Neural progenitor cell (in vitro differentiated cells): ENCODE measurements around the gene EHMT1. TPM values are rescaled to one million over a fixed set of nuclear protein-coding genes. Genes with fewer than 3 reads are reported as not detected.

Source experiments
- DNase-seq: peaks from one replicate; pipeline ENCODE4 v3.0.0-alpha.2; 2016; ENCODE audit warnings: low spot score
- H2AFZ ChIP-seq: fragments of 200-600 bp; sonication (generic); replicated peaks from 2 replicates; pipeline ENCODE4 v1.6.1; 2016; ENCODE audit warnings: antibody characterized with exemption
- H3F3A ChIP-seq: fragments of 200-600 bp; sonication (generic); 2 replicates; pipeline ENCODE4 v1.6.1; 2016; ENCODE audit warnings: antibody characterized with exemption, low read depth
- H3K27ac ChIP-seq: fragments of 200-600 bp; sonication (generic); 2 replicates; pipeline ENCODE4 v1.5.1; 2016; ENCODE audit warnings: mild to moderate bottlenecking
- H3K27me3 ChIP-seq: fragments of 200-600 bp; sonication (generic); 2 replicates; pipeline ENCODE4 v1.6.1; 2016; ENCODE audit warnings: mild to moderate bottlenecking, moderate library complexity
- H3K36me3 ChIP-seq: fragments of 200-600 bp; sonication (generic); 2 replicates; pipeline ENCODE4 v1.5.1; 2016
- H3K4me1 ChIP-seq: fragments of 200-600 bp; sonication (generic); 2 replicates; pipeline ENCODE4 v1.6.1; 2016; ENCODE audit warnings: mixed run types
- H3K4me2 ChIP-seq: fragments of 200-600 bp; sonication (generic); 2 replicates; pipeline ENCODE4 v1.6.1; 2016
- H3K4me3 ChIP-seq: fragments of 200-600 bp; sonication (generic); 2 replicates; pipeline ENCODE4 v1.5.1; 2016
- H3K79me2 ChIP-seq: fragments of 200-600 bp; sonication (generic); 2 replicates; pipeline ENCODE4 v1.6.1; 2016; ENCODE audit warnings: low read depth
- H3K9ac ChIP-seq: fragments of 200-600 bp; sonication (generic); 2 replicates; pipeline ENCODE4 v1.6.1; 2016
- H3K9me3 ChIP-seq: fragments of 200-600 bp; sonication (generic); 2 replicates; pipeline ENCODE4 v1.5.1; 2016; ENCODE audit warnings: low read depth
- H4K20me1 ChIP-seq: fragments of 200-600 bp; sonication (generic); 2 replicates; pipeline ENCODE4 v1.6.1; 2016; ENCODE audit warnings: low read depth
- H3K27ac Mint-ChIP-seq: 3 replicates; pipeline ENCODE4 v1.8.0; 2021; ENCODE audit warnings: mixed read lengths
- H3K27me3 Mint-ChIP-seq: 2 replicates; pipeline ENCODE4 v1.8.0; 2022; ENCODE audit warnings: low read depth, mild to moderate bottlenecking, inconsistent platforms, moderate library complexity, mixed read lengths; ENCODE audit not compliant: insufficient read depth
- H3K36me3 Mint-ChIP-seq: 3 replicates; pipeline ENCODE4 v1.8.0; 2021; ENCODE audit warnings: mixed read lengths
- H3K4me1 Mint-ChIP-seq: 3 replicates; pipeline ENCODE4 v1.8.0; 2021; ENCODE audit warnings: mixed read lengths
- H3K4me3 Mint-ChIP-seq: 3 replicates; pipeline ENCODE4 v1.8.0; 2021; ENCODE audit warnings: mild to moderate bottlenecking, moderate library complexity, mixed read lengths
- H3K9me3 Mint-ChIP-seq: 3 replicates; pipeline ENCODE4 v1.8.0; 2020; ENCODE audit warnings: mixed read lengths
- EZH2 ChIP-seq: fragments of 200-600 bp; sonication (generic); IDR thresholded peaks from 2 replicates; pipeline ENCODE4 v1.6.1; 2017; ENCODE audit warnings: antibody characterized with exemption, mild to moderate bottlenecking, moderate library complexity
- EZH2phosphoT487 ChIP-seq: fragments of 200-600 bp; sonication (generic); IDR thresholded peaks from 2 replicates; pipeline ENCODE4 v1.6.1; 2017; ENCODE audit warnings: antibody characterized with exemption
- total RNA-seq: library from RNA; depleted of rRNA; stranded (reverse); fragments of >200 nt; gene quantifications from 2 replicates; pipeline ENCODE4 v1.2.3, GENCODE V29; 2015; ENCODE audit warnings: low replicate concordance
- TF ChIP-seq, protein P1 (sequence below): fragments of 200-600 bp; sonication (generic); IDR thresholded peaks from 2 replicates; pipeline ENCODE4 v1.5.1; 2017; ENCODE audit warnings: antibody characterized with exemption, mild to moderate bottlenecking

EHMT1 gene
- total RNA-seq, 1 donor from 2014 or later = 47.8 TPM

DNA sequence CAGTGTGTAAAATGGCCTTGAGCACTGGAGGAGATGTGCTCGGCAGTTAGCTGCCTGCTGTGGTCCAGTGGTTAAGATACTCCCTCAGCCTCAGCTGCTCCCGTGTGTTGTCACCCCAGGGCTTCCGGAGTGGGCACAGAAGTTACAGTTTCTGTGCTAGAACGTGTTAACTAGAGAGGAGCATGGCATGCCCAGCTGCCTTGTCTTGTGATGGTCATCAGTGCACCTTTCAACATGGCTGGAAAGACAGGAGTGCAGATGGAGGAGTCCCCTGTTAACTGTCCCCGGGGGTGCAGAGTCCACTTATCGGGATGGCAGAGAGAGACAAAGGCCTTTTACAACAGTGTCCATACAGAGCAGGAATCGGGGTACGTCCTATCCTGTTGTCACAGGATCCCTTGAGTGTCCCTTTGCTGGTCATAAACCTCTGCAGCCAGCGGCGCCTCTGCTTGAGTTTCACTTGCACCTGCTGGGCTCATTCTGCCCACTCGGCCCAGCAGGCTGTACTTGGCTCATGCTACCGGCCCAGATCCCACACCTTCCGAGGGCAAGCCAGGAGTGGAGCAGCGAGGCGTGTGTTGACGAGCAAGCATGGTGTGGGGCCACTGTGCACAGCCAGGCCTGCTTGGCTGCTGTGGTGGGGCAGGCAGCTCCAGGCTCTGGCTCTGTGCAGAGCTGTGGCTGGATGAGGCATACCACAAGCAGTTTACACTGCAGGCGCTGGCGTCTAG, 112.6 kb downstream of the EHMT1 start:
- H3K9ac ChIP-seq = no peak overlapping the region
- peaks cover 34% of the 10 kb centered on the region for H3K79me2 ChIP-seq
- peaks cover 5% of the 10 kb centered on the region for H4K20me1 ChIP-seq
- H3F3A ChIP-seq = no peaks in the 10 kb centered on the region
- peaks cover 18% of the 10 kb centered on the region for H3K36me3 ChIP-seq
- H3K4me3 ChIP-seq = no peak overlapping the region
- Mint-ChIP-seq H3K9me3 (peaks cover 50% of the 10 kb centered on the region), H3K27ac (no peak overlapping the region), H3K4me1 (no peaks in the 10 kb centered on the region), H3K36me3 (peaks cover 81% of the 10 kb centered on the region), H3K27me3 (peaks cover 9% of the 10 kb centered on the region), H3K4me3 (no peak overlapping the region)
- DNase-seq = no peak
- H3K27me3 ChIP-seq = no peaks in the 10 kb centered on the region
- H2AFZ ChIP-seq = no peak overlapping the region
- TF ChIP-seq EZH2 (no peak), EZH2phosphoT487 (no peak)
- TF ChIP-seq, protein P1, sequence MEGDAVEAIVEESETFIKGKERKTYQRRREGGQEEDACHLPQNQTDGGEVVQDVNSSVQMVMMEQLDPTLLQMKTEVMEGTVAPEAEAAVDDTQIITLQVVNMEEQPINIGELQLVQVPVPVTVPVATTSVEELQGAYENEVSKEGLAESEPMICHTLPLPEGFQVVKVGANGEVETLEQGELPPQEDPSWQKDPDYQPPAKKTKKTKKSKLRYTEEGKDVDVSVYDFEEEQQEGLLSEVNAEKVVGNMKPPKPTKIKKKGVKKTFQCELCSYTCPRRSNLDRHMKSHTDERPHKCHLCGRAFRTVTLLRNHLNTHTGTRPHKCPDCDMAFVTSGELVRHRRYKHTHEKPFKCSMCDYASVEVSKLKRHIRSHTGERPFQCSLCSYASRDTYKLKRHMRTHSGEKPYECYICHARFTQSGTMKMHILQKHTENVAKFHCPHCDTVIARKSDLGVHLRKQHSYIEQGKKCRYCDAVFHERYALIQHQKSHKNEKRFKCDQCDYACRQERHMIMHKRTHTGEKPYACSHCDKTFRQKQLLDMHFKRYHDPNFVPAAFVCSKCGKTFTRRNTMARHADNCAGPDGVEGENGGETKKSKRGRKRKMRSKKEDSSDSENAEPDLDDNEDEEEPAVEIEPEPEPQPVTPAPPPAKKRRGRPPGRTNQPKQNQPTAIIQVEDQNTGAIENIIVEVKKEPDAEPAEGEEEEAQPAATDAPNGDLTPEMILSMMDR = no peak
- no peaks in the 10 kb centered on the region for H3K4me1 ChIP-seq
- H3K4me2 ChIP-seq = no peak overlapping the region
- H3K27ac ChIP-seq = no peak overlapping the region
- peaks cover 12% of the 10 kb centered on the region for H3K9me3 ChIP-seq

DNA sequence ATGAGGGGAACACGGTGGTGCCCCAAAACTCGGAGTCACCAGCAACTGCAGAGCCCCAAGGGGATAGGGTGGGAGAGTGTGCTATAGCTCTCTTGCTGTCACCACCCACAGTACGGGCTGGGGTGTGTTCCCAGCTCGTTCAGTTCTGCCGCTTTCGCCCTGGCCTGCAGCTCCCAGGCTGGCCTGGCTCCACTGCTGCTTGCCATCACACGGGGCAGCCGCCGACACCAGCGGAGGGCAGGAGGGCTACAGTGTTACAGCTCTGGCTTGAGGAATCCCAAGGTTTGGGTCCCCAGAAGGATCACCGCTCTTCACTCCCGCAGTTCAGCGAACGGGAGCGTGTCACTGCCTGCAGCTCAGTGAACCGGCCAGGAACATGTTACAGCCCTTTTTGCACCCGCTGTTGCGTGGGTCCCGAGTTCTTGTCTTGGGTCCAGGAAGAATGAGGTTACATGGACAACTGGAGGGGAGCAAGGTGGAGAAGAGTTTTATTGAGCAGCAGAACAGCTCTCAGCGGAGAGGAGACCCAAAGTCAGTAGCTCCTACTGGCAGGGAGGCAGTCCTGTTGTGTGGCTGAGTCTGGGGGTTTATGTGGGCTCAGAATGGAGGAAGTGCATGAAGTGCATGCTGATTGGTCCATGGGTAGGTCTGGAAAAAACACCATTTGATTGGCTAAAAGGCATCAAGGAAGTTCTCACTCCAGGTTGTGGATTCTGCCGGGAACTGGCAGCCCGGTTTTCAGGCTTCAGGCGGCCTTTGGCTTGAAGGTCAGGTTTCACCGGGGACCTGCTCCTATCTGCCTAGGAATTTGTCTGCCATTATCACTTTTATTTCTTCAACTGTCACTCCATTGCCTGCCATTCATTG, 113.4 kb downstream of the EHMT1 start:
- no peak overlapping the region for H3K9ac ChIP-seq
- Mint-ChIP-seq H3K36me3 (peaks cover 76% of the 10 kb centered on the region), H3K9me3 (peaks cover 46% of the 10 kb centered on the region), H3K4me3 (no peak overlapping the region), H3K27ac (no peak overlapping the region), H3K4me1 (no peaks in the 10 kb centered on the region), H3K27me3 (peaks cover 9% of the 10 kb centered on the region)
- H3K4me1 ChIP-seq = no peaks in the 10 kb centered on the region
- peaks cover 19% of the 10 kb centered on the region for H3K36me3 ChIP-seq
- H3K9me3 ChIP-seq = peaks cover 12% of the 10 kb centered on the region
- no peak for DNase-seq
- H3K4me3 ChIP-seq = no peak overlapping the region
- no peak overlapping the region for H2AFZ ChIP-seq
- H3K27ac ChIP-seq = no peak overlapping the region
- H3F3A ChIP-seq = no peaks in the 10 kb centered on the region
- H4K20me1 ChIP-seq = peaks cover 5% of the 10 kb centered on the region
- TF ChIP-seq EZH2 = no peak
- TF ChIP-seq EZH2phosphoT487 = no peak
- TF ChIP-seq, protein P1 = no peak
- no peak overlapping the region for H3K4me2 ChIP-seq
- H3K27me3 ChIP-seq = no peaks in the 10 kb centered on the region
- H3K79me2 ChIP-seq = peaks cover 27% of the 10 kb centered on the region

DNA sequence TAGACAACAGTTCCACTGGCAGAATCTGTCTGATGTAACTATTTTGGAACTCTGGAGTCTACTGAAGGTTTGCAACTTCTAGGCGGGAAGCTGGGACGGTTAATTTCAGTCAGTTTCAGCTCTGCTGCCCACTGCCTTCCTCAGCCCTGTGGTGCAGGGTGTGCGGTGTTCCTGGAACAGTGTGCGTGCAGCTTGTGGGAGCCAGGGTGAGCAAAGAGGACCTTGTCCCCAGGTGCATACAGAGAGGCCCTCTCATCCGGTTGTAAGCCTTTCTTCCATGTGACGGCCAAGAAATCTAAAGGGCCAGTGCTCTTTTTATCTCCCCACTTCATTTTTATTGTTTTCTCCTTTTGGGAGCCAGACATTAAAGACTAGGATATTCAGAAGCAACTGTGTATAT, 114.6 kb downstream of the EHMT1 start:
- no peak for TF ChIP-seq EZH2phosphoT487
- no peak for TF ChIP-seq EZH2
- H3F3A ChIP-seq = no peaks in the 10 kb centered on the region

More for the DNA sequence above, 114.6 kb downstream of the EHMT1 start:
- Mint-ChIP-seq H3K4me1 (peaks cover 4% of the 10 kb centered on the region), H3K36me3 (peaks cover 75% of the 10 kb centered on the region), H3K9me3 (peaks cover 50% of the 10 kb centered on the region), H3K27me3 (peaks cover 9% of the 10 kb centered on the region), H3K4me3 (no peak overlapping the region), H3K27ac (no peak overlapping the region)
- Histone ChIP-seq H3K79me2 (peaks cover 18% of the 10 kb centered on the region), H3K27me3 (no peaks in the 10 kb centered on the region), H3K36me3 (peaks cover 19% of the 10 kb centered on the region), H2AFZ (no peak overlapping the region), H3K9ac (no peak overlapping the region), H4K20me1 (peaks cover 5% of the 10 kb centered on the region), H3K27ac (no peak overlapping the region), H3K4me1 (no peaks in the 10 kb centered on the region), H3K4me3 (no peak overlapping the region), H3K9me3 (peaks cover 12% of the 10 kb centered on the region), H3K4me2 (no peak overlapping the region)
- no peak for DNase-seq
